GM15510 (cell line): ENCODE data around the gene ZSWIM5.

Source experiments
- POLR2A ChIP-seq: IDR thresholded peaks from 3 replicates; pipeline ENCODE4 v1.6.1; 2011; ENCODE audit warnings: borderline replicate concordance; ENCODE audit not compliant: insufficient read length; ENCODE audit errors: extremely low read depth

ZSWIM5 gene

GRCh38 chr1:44999232-44999631 lies 207.2 kb downstream of the ZSWIM5 start:
- no peak for TF ChIP-seq POLR2A

- TF ChIP-seq POLR2A: no peak
These were observed 210.8 kb downstream of the ZSWIM5 start for GRCh38 chr1:44995467-44996238.

GRCh38 chr1:44994309-44994898 lies 212.0 kb downstream of the ZSWIM5 start:
- TF ChIP-seq POLR2A: no peak

GRCh38 chr1:44988531-44989156 lies 217.8 kb downstream of the ZSWIM5 start:
- no peak for TF ChIP-seq POLR2A

- TF ChIP-seq POLR2A: no peak
These were observed 220.6 kb downstream of the ZSWIM5 start for GRCh38 chr1:44985747-44986359.

- no peak for TF ChIP-seq POLR2A
These were observed 230.2 kb downstream of the ZSWIM5 start for GRCh38 chr1:44976252-44976651.

- TF ChIP-seq POLR2A: no peak
These were observed 232.8 kb downstream of the ZSWIM5 start for GRCh38 chr1:44973645-44974044.

GRCh38 chr1:44970317-44970716 lies 236.1 kb downstream of the ZSWIM5 start:
- TF ChIP-seq POLR2A: no peak
